Ascending aorta (tissue), 2 donors: ENCODE data around the gene SMG6. TPM values are rescaled to one million over a fixed set of nuclear protein-coding genes. Genes with fewer than 3 reads are reported as not detected.

ENCODE experiments used
- DNase-seq, 2 donors: peaks; one replicate each; pipeline ENCODE4 v3.0.0-alpha.2; 2019; ENCODE audit warnings: low spot score in 2 of 2
- H3K27ac ChIP-seq, 2 donors: fragments of 200-600 bp; sonication (generic); one replicate each; pipeline ENCODE4 v1.5.1; 2016 to 2017; ENCODE audit warnings: mild to moderate bottlenecking in 1 of 2
- H3K27me3 ChIP-seq: fragments of 200-600 bp; sonication (generic); one replicate; pipeline ENCODE4 v1.5.1; 2017
- H3K36me3 ChIP-seq, 2 donors: fragments of 200-600 bp; sonication (generic); one replicate each; pipeline ENCODE4 v1.5.1; 2016
- H3K4me1 ChIP-seq, 2 donors: fragments of 200-600 bp; sonication (generic); one replicate each; pipeline ENCODE4 v1.5.1; 2016 to 2017; ENCODE audit warnings: mild to moderate bottlenecking in 1 of 2
- H3K4me3 ChIP-seq, 2 donors: fragments of 200-600 bp; sonication (generic); one replicate each; pipeline ENCODE4 v1.5.1; 2016 to 2017; ENCODE audit warnings: mild to moderate bottlenecking in 1 of 2
- H3K9me3 ChIP-seq, 2 donors: fragments of 200-600 bp; sonication (generic); one replicate each; pipeline ENCODE4 v1.5.1; 2016
- intact Hi-C: fragments of 100-400 bp; cut with DNase I; formaldehyde crosslinking; loops from one replicate; pipeline ENCODE4 v1.15.1; 2023
- total RNA-seq: library from RNA; depleted of rRNA; stranded (reverse); fragments of >200 nt; gene quantifications from one replicate; pipeline ENCODE4 v1.1.0, GENCODE V29; 2016
- TF ChIP-seq, protein P1 (sequence below), 3 experiments: fragments of 200-600 bp in 2 of 3; fragments of 450-650 bp in 1 of 3; sonication (generic) in 2 of 3; IDR thresholded peaks; one replicate each; pipeline ENCODE4 v1.5.1; 2016 to 2019; ENCODE audit warnings: antibody characterized with exemption in 3 of 3, mild to moderate bottlenecking in 1 of 3, moderate library complexity in 1 of 3

The SMG6 gene
- total RNA-seq, 1 donor from 2014 or later = 50.8 TPM

DNA sequence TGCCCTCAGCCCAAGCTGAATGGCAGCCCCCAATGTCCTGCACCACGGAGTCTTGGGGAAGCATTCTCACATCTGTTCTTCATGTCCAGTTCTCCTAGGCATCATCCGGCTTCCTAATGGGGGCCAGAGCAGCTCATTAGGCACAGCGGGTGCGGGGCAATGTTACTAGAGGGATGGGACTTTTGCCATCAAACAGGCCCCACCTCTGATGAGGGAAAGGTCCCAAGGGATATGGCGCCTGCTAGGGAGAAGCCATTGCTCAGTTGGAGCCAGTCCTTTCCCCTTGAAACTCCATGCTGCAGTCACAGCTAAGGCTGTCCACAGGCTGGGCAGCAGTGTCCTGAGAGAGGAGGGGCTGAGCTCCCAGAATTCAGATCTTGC is 275.4 kb downstream of the SMG6 start:
- TF ChIP-seq, protein P1, sequence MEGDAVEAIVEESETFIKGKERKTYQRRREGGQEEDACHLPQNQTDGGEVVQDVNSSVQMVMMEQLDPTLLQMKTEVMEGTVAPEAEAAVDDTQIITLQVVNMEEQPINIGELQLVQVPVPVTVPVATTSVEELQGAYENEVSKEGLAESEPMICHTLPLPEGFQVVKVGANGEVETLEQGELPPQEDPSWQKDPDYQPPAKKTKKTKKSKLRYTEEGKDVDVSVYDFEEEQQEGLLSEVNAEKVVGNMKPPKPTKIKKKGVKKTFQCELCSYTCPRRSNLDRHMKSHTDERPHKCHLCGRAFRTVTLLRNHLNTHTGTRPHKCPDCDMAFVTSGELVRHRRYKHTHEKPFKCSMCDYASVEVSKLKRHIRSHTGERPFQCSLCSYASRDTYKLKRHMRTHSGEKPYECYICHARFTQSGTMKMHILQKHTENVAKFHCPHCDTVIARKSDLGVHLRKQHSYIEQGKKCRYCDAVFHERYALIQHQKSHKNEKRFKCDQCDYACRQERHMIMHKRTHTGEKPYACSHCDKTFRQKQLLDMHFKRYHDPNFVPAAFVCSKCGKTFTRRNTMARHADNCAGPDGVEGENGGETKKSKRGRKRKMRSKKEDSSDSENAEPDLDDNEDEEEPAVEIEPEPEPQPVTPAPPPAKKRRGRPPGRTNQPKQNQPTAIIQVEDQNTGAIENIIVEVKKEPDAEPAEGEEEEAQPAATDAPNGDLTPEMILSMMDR (IDR thresholded peaks at IDR 0.05) = no peak
- peaks cover 7 to 32% of the 10 kb centered on the region in 2 donors for H3K4me1 ChIP-seq
- no peak for DNase-seq
- H3K36me3 ChIP-seq = no peaks in the 10 kb centered on the region
- intact Hi-C loops = loop anchor here (5.0 kb wide), 1 partner anchor 41 kb away; no protein-coding TSS in a partner anchor
- no peaks in the 10 kb centered on the region for H3K9me3 ChIP-seq
- H3K27me3 ChIP-seq = no peaks in the 10 kb centered on the region
- H3K4me3 ChIP-seq = no peak overlapping the region
- no peak overlapping the region for H3K27ac ChIP-seq

DNA sequence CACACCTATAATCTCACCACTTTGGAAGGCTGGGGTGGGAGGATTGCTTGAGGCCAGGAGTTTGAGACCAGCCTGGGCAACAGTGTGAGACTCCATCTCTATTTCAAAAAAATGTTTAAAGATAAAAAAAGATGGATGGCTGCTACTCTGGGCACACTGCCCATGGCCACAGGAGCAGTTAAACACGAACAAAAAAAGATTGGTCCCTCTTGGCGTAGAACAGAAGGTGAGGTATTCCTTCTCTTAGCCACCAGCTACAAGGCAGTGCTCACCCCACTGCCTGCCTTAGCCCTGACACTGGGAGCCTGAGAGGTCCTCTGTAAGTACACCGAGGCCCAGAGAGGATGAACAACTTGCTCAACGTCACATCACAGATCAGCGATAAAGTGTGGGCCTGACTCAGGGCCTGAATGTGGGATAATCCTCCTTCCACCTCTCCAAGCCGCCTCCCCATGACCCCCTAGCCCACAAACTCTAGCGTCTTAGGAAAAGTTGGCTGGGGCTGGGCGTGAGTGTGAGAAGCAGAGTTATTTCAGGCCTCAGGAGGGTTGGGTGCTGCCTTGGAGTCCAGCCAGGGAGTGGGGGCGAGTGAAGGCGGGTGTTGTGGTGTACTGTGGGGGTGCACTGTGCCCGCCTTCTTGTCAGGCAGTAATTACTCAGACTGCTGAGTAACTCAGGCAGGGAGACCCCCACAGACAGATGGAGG is 275.9 kb downstream of the SMG6 start:
- TF ChIP-seq, protein P1 (IDR thresholded peaks at IDR 0.05) = no peak
- intact Hi-C loops = loop anchor here (5.0 kb wide), 1 partner anchor 40 kb away; no protein-coding TSS in a partner anchor
- H3K4me1 ChIP-seq = peaks cover 7 to 32% of the 10 kb centered on the region in 2 donors
- DNase-seq = no peak
- no peaks in the 10 kb centered on the region for H3K36me3 ChIP-seq
- no peak overlapping the region for H3K27ac ChIP-seq
- H3K4me3 ChIP-seq = no peak overlapping the region
- no peaks in the 10 kb centered on the region for H3K9me3 ChIP-seq
- no peaks in the 10 kb centered on the region for H3K27me3 ChIP-seq

DNA sequence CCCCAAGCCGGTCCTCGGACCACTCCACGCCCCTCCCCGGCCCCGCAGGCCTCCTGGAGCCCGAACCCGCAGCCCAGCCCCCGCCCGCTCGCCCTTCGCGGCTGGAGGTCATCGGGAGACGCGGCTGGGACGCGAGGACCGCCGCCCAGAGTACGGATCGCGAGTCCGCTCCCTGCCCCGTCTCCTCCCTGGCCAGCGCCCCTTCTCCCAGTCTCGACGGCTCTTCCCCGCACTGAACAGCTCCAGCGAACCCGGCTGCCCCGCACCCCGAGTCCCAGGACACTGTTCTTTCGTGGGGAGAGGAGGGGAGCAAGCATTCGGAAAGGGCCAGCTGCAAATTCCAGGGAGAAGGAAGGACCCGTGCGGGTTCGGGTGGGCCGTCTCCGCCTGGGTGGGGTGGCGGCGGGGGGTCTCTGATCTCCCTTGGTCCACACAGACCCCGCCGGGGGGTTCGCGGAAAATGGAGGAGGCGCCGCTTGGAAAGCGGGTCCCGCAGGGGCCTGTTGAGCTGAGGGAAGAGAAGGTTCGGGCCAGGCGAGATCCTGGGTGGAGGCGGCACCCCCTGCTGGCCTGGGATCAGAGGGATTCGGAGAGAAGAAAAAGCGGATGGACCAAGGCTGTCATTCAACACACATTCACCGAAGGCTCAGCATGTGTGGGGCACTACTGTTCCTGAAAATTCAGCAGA is 277.8 kb downstream of the SMG6 start:
- no peaks in the 10 kb centered on the region for H3K9me3 ChIP-seq
- no peaks in the 10 kb centered on the region for H3K27me3 ChIP-seq
- DNase-seq = peak in 1 of 2 donors; percentile 73
- no peak overlapping the region for H3K27ac ChIP-seq
- TF ChIP-seq, protein P1 (IDR thresholded peaks at IDR 0.05) = peak; percentile 48 to 71 (median 61)
- peak overlapping the region; percentile 64 to 69 for H3K4me3 ChIP-seq
- no peaks in the 10 kb centered on the region for H3K36me3 ChIP-seq
- peaks cover 2 to 22% of the 10 kb centered on the region in 2 donors for H3K4me1 ChIP-seq
- intact Hi-C loops = loop anchor here (1.0 to 5.0 kb wide), 2 partner anchors 38 to 117 kb away; no protein-coding TSS in a partner anchor

DNA sequence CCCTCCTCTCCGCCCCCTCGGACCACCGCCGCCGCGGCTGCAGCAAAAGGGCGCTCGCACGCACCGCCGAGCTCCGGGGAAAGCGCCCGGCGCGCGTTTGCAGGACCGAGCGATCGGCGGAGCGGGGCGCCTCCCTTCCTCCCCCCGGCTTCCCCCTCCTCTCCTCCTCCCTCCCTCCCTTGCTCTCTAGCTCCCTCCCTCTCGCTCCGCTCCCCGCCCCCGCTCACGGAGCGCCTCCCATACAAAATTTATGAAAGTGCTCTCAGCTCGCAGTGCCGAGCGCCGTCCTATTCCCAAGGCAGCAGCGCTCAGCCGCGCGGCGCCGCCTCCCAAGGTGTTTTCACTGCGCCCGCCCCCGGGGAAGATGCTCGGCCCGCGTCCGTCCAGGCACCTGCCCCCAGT is 278.4 kb downstream of the SMG6 start, which contains the start of gene RTN4RL1:
Gene RTN4RL1, minus strand, starts transcription at position 115 of the 402 bp plus-strand sequence. CDS start 469 bp downstream, outside the sequence.
- H3K27me3 ChIP-seq = no peaks in the 10 kb centered on the region
- H3K36me3 ChIP-seq = no peaks in the 10 kb centered on the region
- H3K27ac ChIP-seq = no peak within 1 kb of the TSS
- peak within 1 kb of the TSS; percentile 64 to 69 for H3K4me3 ChIP-seq
- H3K4me1 ChIP-seq = peaks cover 0 to 20% of the 10 kb centered on the region in 2 donors
- TF ChIP-seq, protein P1 (IDR thresholded peaks at IDR 0.05) = no peak
- intact Hi-C loops = loop anchor here (5.0 kb wide), 1 partner anchor 38 kb away; no protein-coding TSS in a partner anchor
- no peaks in the 10 kb centered on the region for H3K9me3 ChIP-seq
- peak in 1 of 2 donors; percentile 78 for DNase-seq

DNA sequence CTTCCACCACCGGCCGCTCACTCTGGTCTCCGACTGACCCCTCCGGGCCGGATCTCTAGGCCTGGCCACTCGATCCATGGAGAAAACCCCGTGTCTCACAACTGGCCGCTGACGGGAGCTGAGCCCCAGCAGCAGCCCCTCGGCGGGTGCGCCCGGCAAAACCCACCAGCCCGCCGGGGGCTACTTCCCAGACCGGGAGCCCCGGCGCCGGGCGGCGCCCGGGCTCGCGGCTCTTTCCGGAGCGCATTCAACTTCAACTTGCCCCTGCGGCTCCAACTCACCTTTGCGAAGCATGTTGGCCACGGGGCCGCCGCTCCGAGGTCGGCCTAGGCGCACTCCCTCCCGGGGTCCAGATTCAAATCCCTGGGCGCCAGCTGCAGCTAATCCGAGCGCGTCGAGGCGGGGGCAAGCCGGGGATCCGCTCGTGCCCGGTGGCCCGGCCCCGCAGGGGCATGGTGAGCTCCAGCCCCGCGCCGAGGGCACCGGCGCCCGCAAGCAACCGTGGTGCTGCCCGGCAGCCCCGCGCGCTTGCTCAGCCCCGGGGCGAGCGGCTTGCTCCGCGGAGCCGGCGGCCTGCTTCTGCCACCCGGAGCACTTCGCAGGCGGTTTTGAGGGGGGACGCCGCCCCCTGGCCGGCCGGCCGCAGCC is 278.9 kb downstream of the SMG6 start:
- DNase-seq = no peak
- Histone ChIP-seq H3K27me3 (no peaks in the 10 kb centered on the region), H3K36me3 (no peaks in the 10 kb centered on the region), H3K4me1 (peaks cover 0 to 19% of the 10 kb centered on the region in 2 donors), H3K4me3 (peak overlapping the region; percentile 64 to 69), H3K9me3 (no peaks in the 10 kb centered on the region), H3K27ac (no peak overlapping the region)
- TF ChIP-seq, protein P1 (IDR thresholded peaks at IDR 0.05) = no peak
- intact Hi-C loops = loop anchor here (5.0 kb wide), 1 partner anchor 37 kb away; no protein-coding TSS in a partner anchor
